Retinal pigment epithelial cell (primary cell): ENCODE results near the gene SLC35G4.

Experiments
- DNase-seq: peaks from one replicate; pipeline ENCODE4 v3.0.0-alpha.2; 2010; ENCODE audit warnings: low read depth
- H3K4me3 ChIP-seq: 2 replicates; pipeline ENCODE4 v1.5.1; 2011; ENCODE audit warnings: mild to moderate bottlenecking, low read length, control low read depth, moderate library complexity
- CTCF ChIP-seq: conservative IDR thresholded peaks from 2 replicates; pipeline ENCODE4 v1.5.1; 2011; ENCODE audit warnings: low read depth, low read length, control low read depth, inconsistent platforms

The SLC35G4 gene

GRCh38 chr18:11658019-11658418 lies 48.6 kb downstream of the SLC35G4 start:
- no peak for DNase-seq
- H3K4me3 ChIP-seq = no peak overlapping the region
- TF ChIP-seq CTCF = no peak

- DNase-seq = no peak
- TF ChIP-seq CTCF = no peak
Observed at GRCh38 chr18:11658989-11659388, 49.6 kb downstream of the SLC35G4 start.

More at GRCh38 chr18:11658989-11659388, 49.6 kb downstream of the SLC35G4 start:
- no peak overlapping the region for H3K4me3 ChIP-seq
